Colonic mucosa (tissue), 4 donors: ENCODE measurements around the gene TAB2. TPM values are rescaled to one million over a fixed set of nuclear protein-coding genes. Genes with fewer than 3 reads are reported as not detected.
"Not testable (repeated sequence)": the region's sequence is repeated elsewhere in the genome, so short reads cannot be mapped to it uniquely, and the experiment has no call there.

Source experiments
- DNase-seq: peaks from one replicate; pipeline ENCODE4 v3.0.0-alpha.2; 2020
- H3K27ac ChIP-seq: fragments of 200-600 bp; one replicate; pipeline ENCODE4 v1.8.0; 2021
- H3K27me3 ChIP-seq: fragments of 200-600 bp; one replicate; pipeline ENCODE4 v1.8.0; 2021
- H3K36me3 ChIP-seq: fragments of 200-600 bp; one replicate; pipeline ENCODE4 v1.8.0; 2021
- H3K4me1 ChIP-seq: fragments of 200-600 bp; one replicate; pipeline ENCODE4 v1.8.0; 2021; ENCODE audit warnings: mild to moderate bottlenecking
- H3K4me3 ChIP-seq: fragments of 200-600 bp; one replicate; pipeline ENCODE4 v1.8.0; 2021
- H3K9ac ChIP-seq, 2 donors: one replicate each; pipeline ENCODE4 v1.7.0; 2013; ENCODE audit warnings: control low read depth in 2 of 2, low read depth in 2 of 2, low read length in 2 of 2
- H3K9me3 ChIP-seq: fragments of 200-600 bp; one replicate; pipeline ENCODE4 v1.8.0; 2021
- intact Hi-C: fragments of 100-400 bp; cut with DNase I; formaldehyde crosslinking; loops from one replicate; pipeline ENCODE4 v1.14.1; 2022
- total RNA-seq, 2 donors: library from RNA; stranded (reverse); fragmentation: NEBNext Ultra II Directional in 1 of 2; extraction: Animal tissue kit (Norgen Biotek cat#: 25700) in 1 of 2; gene quantifications; one replicate each; pipeline ENCODE4 v1.2.1, GENCODE V29; 2021
- TF ChIP-seq, protein P1 (sequence below): fragments of 200-600 bp; IDR thresholded peaks from one replicate; pipeline ENCODE4 v1.8.0; 2022; ENCODE audit warnings: antibody characterized with exemption, mild to moderate bottlenecking
- donor health status: healthy.
- donor health status: DM: no; HTN: no; CAD: no.
- donor health status: DM: no; HTN: no; CAD: no.

Gene TAB2
- total RNA-seq, 2 donors from 2014 or later, result 36.7 to 81.3 TPM

DNA sequence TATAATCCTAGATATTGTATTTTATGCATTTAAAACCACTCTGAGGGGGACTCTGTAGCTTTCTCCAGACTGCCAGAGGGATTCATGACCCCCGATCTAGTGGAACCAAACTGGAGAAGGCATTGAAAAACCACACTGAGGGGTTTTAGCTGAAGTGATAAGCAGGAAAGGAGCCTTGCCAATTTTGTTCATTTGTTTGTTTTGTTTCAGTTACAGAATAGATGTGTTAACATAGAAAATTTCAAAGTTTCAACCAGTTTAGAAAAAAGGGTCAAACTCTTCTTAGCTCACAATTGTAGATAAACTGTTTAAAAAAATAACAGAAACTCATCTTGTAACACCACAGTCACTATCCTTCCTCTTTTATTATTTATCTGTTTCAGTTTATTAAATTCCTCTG, 19.8 kb downstream of the TAB2 start:
- intact Hi-C loops, result no loop called here
- Histone ChIP-seq H3K36me3 (no peaks in the 10 kb centered on the region), H3K4me1 (no peaks in the 10 kb centered on the region), H3K9me3 (no peaks in the 10 kb centered on the region), H3K27me3 (no peaks in the 10 kb centered on the region), H3K4me3 (no peak overlapping the region), H3K27ac (no peak overlapping the region), H3K9ac (no peak overlapping the region)
- DNase-seq, result no peak
- TF ChIP-seq, protein P1, sequence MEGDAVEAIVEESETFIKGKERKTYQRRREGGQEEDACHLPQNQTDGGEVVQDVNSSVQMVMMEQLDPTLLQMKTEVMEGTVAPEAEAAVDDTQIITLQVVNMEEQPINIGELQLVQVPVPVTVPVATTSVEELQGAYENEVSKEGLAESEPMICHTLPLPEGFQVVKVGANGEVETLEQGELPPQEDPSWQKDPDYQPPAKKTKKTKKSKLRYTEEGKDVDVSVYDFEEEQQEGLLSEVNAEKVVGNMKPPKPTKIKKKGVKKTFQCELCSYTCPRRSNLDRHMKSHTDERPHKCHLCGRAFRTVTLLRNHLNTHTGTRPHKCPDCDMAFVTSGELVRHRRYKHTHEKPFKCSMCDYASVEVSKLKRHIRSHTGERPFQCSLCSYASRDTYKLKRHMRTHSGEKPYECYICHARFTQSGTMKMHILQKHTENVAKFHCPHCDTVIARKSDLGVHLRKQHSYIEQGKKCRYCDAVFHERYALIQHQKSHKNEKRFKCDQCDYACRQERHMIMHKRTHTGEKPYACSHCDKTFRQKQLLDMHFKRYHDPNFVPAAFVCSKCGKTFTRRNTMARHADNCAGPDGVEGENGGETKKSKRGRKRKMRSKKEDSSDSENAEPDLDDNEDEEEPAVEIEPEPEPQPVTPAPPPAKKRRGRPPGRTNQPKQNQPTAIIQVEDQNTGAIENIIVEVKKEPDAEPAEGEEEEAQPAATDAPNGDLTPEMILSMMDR, result no peak

DNA sequence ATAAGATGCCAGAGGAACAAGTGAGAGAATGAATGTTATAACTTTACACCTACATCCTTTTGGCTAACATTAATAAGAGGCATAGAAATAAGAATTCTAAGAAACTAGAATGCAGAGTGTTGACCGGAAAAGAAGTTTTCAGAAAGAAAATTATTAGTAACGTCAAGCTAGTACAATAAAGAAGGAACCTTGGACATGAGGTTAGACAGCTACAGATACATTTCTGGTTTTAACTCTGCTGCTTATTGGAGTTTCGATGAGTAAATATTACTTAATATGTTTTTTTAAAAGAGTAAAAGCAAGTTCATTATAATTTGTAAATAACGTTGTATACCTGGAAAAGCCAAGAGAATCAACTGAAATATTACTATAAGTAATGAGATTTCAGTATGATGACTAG, 22.7 kb downstream of the TAB2 start:
- intact Hi-C loops, result no loop called here
- Histone ChIP-seq H3K36me3 (no peaks in the 10 kb centered on the region), H3K9ac (no peak overlapping the region), H3K4me3 (no peak overlapping the region), H3K9me3 (no peaks in the 10 kb centered on the region), H3K27me3 (no peaks in the 10 kb centered on the region), H3K4me1 (no peaks in the 10 kb centered on the region), H3K27ac (no peak overlapping the region)
- no peak for DNase-seq
- TF ChIP-seq, protein P1, result no peak

DNA sequence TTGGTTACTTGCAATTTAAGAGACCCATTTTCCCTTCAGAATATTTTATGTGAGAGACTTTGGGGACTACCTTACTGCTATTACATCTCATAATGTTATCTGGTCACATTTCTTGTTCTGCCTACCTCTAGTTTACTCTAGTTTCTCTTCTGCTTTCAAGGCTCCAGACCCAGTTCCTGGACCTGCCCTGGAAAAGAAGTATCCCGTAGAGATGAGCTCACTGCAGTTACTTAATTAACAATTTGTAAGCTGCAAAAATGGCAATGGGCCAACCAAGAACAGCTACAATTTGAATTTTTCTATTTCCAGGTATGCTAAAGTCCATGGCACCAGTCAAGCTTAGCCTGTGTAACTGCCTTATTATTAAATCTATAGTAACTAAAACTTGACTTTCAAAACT, 25.0 kb downstream of the TAB2 start:
- TF ChIP-seq, protein P1, result no peak
- Histone ChIP-seq H3K4me3 (no peak overlapping the region), H3K9me3 (no peaks in the 10 kb centered on the region), H3K36me3 (no peaks in the 10 kb centered on the region), H3K27me3 (no peaks in the 10 kb centered on the region), H3K4me1 (no peaks in the 10 kb centered on the region), H3K27ac (no peak overlapping the region), H3K9ac (no peak overlapping the region)
- intact Hi-C loops, result no loop called here
- no peak for DNase-seq

DNA sequence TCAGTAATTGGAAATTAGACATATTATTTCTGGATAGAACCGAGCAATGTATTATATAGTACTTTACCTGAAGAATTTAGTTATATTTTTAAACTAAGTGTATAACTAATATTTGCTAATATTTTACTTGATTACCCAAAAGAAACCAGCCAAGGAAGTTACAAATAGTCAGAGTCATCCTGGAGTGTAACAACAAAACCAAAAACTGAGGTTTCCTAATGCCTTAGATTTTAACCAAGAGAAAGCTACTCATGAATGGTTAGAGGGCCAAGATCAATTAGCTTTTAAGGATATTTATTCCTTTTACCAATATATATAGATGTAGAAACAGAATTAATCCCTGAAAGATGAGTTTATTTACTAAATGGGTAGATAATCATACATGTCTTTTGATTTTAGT, 26.0 kb downstream of the TAB2 start:
- Histone ChIP-seq H3K4me3 (no peak overlapping the region), H3K36me3 (no peaks in the 10 kb centered on the region), H3K9me3 (no peaks in the 10 kb centered on the region), H3K27me3 (no peaks in the 10 kb centered on the region), H3K9ac (no peak overlapping the region), H3K27ac (no peak overlapping the region), H3K4me1 (no peaks in the 10 kb centered on the region)
- TF ChIP-seq, protein P1, result no peak
- DNase-seq, result no peak
- intact Hi-C loops, result no loop called here

DNA sequence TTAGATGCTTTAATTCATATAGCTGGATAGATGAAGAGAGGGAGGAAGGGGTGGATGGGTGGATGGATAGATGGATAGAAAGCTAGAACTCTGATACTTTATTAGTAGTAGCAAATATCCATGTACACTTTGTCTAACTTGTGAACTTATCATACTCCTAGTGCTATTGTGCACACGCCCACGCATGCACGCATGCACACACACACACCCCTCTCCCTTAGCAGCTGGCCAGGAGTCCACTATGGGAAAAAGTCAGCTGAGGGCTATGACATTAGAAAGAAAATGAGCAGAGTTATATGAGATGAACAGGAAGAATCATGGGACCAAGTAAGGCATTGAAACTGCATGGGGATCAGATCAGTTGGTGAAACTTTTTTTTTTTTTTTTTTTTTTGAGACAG, 28.6 kb downstream of the TAB2 start:
- Histone ChIP-seq H3K36me3 (no peaks in the 10 kb centered on the region), H3K4me1 (no peaks in the 10 kb centered on the region), H3K9ac (no peak overlapping the region), H3K27ac (no peak overlapping the region), H3K27me3 (no peaks in the 10 kb centered on the region), H3K4me3 (no peak overlapping the region), H3K9me3 (no peaks in the 10 kb centered on the region)
- DNase-seq, result no peak
- intact Hi-C loops, result no loop called here
- TF ChIP-seq, protein P1, result no peak

DNA sequence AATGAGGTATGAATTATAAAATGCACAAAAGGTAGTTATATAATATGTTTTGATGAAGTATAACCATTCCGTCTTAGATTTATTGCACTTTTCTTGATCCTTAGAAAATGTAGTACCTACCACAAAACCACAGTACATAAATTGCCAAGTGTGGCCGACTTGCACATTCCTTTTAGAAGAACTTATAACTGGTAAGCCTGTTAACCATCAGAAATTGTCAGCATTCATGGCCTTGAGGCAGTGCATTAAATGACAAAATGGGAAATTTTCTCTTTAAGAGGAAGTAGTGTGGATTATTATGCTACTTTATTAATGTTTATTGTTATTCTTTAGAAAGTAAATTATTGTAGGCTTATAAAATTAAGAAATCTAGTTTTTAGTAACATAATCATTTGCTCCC, 29.6 kb downstream of the TAB2 start:
- DNase-seq, result no peak
- no peak overlapping the region for H3K4me3 ChIP-seq
- no peaks in the 10 kb centered on the region for H3K36me3 ChIP-seq
- H3K27me3 ChIP-seq, result no peaks in the 10 kb centered on the region
- no peaks in the 10 kb centered on the region for H3K4me1 ChIP-seq
- H3K9ac ChIP-seq, result no peak overlapping the region
- H3K9me3 ChIP-seq, result no peaks in the 10 kb centered on the region
- TF ChIP-seq, protein P1, result no peak
- H3K27ac ChIP-seq, result no peak overlapping the region
- intact Hi-C loops, result no loop called here

DNA sequence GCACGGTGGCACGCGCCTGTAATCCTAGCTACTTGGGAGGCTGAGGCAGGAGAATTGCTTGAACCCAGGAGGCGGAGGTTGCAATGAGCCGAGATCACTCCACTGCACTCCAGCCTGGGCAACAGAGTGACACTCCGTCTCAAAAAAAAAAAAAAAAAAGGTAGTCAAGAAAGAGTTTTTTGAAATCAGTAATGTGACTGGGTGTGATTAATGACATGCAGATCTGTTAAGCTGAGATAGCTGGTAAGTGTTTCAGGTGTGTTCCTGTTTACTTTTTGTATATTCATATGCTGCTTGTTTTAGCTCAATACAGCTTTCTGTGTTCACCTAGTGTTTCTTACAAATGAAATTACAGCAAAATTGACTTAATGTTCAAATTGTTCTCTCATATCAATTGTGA, 31.8 kb downstream of the TAB2 start:
- H3K9ac ChIP-seq, H3K36me3 ChIP-seq, DNase-seq, H3K27me3 ChIP-seq, intact Hi-C loops, H3K27ac ChIP-seq, H3K9me3 ChIP-seq, H3K4me3 ChIP-seq, H3K4me1 ChIP-seq: not testable (repeated sequence)
